GM12891 (cell line): ENCODE data around the gene FBXW11.
A peak's percentile ranks its signal among the peaks of the same experiment; 100 is the strongest.
"Not testable (repeated sequence)": the region's sequence is repeated elsewhere in the genome, so short reads cannot be mapped to it uniquely, and the experiment has no call there.

Experiments
- DNase-seq: peaks from one replicate; pipeline ENCODE4 v3.0.0; 2011; ENCODE audit warnings: low spot score; ENCODE audit not compliant: insufficient read length
- FAIRE-seq: peaks from 2 replicates; lab custom pipeline; 2011; peaks lifted over from hg19 to GRCh38; lab: Jason Lieb, UNC
- PAX5 ChIP-seq: IDR thresholded peaks from 2 replicates; pipeline ENCODE4 v1.6.1; 2011; ENCODE audit warnings: low read length, moderate library complexity, mild to moderate bottlenecking; ENCODE audit not compliant: insufficient read depth, severe bottlenecking
- POLR2A ChIP-seq: IDR thresholded peaks from 2 replicates; pipeline ENCODE4 v1.6.1; 2011; ENCODE audit warnings: low read depth, low read length, control low read depth
- POLR2AphosphoS5 ChIP-seq: IDR thresholded peaks from 2 replicates; pipeline ENCODE4 v1.6.1; 2011; ENCODE audit warnings: low read depth, low read length, control low read depth
- POU2F2 ChIP-seq: IDR thresholded peaks from 2 replicates; pipeline ENCODE4 v1.6.1; 2011; ENCODE audit warnings: low read depth, mild to moderate bottlenecking, control low read depth, low read length, moderate library complexity
- SPI1 ChIP-seq: IDR thresholded peaks from 2 replicates; pipeline ENCODE4 v1.6.1; 2011; ENCODE audit warnings: low read depth, low read length, control low read depth
- TAF1 ChIP-seq: IDR thresholded peaks from 2 replicates; pipeline ENCODE4 v1.6.1; 2011; ENCODE audit warnings: low read depth, low read length, control low read depth

FBXW11 gene

GRCh38 chr5:171984748-171985419, 21.6 kb downstream of the FBXW11 start:
- no peak for TF ChIP-seq POLR2A
- no peak for TF ChIP-seq POU2F2
- peak; percentile 64 for TF ChIP-seq SPI1
- no peak for TF ChIP-seq TAF1
- FAIRE-seq (peak; percentile 92), DNase-seq (no peak)

- TF ChIP-seq TAF1, result no peak
- no peak for TF ChIP-seq PAX5
- peak; percentile 80 for TF ChIP-seq SPI1
- FAIRE-seq (no peak), DNase-seq (no peak)
Observed at GRCh38 chr5:171981847-171982246, 24.6 kb downstream of the FBXW11 start.

GRCh38 chr5:171980792-171981191, 25.6 kb downstream of the FBXW11 start:
- TF ChIP-seq PAX5 (no peak), POLR2A (no peak), TAF1 (no peak), POU2F2 (no peak), POLR2AphosphoS5 (no peak), SPI1 (no peak)
- DNase-seq, result no peak
- FAIRE-seq, result no peak

- no peak for DNase-seq
- TF ChIP-seq TAF1 (no peak), PAX5 (no peak), POLR2AphosphoS5 (no peak), POU2F2 (no peak), SPI1 (no peak), POLR2A (no peak)
Observed at GRCh38 chr5:171979606-171980005, 26.8 kb downstream of the FBXW11 start.

GRCh38 chr5:171978519-171978918, 27.9 kb downstream of the FBXW11 start:
- FAIRE-seq (peak; percentile 35), DNase-seq (no peak)
- TF ChIP-seq POU2F2 (no peak), TAF1 (no peak), PAX5 (peak; percentile 94), POLR2AphosphoS5 (no peak), POLR2A (no peak), SPI1 (peak; percentile 59)

More at GRCh38 chr5:171979606-171980005, 26.8 kb downstream of the FBXW11 start:
- no peak for FAIRE-seq

- FAIRE-seq (no peak), DNase-seq (no peak)
- TF ChIP-seq POLR2AphosphoS5 (no peak), SPI1 (peak; percentile 64), POLR2A (no peak), POU2F2 (no peak), PAX5 (no peak), TAF1 (no peak)
Observed at GRCh38 chr5:171978016-171978415, 28.4 kb downstream of the FBXW11 start.

- peak; percentile 17; the same call in 1 of the 2 replicates for TF ChIP-seq SPI1
- peak; percentile 71 for FAIRE-seq
- not testable (repeated sequence) for DNase-seq
Observed at GRCh38 chr5:171977244-171977950, 29.0 kb downstream of the FBXW11 start.

- no peak for TF ChIP-seq PAX5
- TF ChIP-seq TAF1, result no peak
- TF ChIP-seq POU2F2, result no peak
- TF ChIP-seq SPI1, result no peak
- no peak for TF ChIP-seq POLR2A
- no peak for TF ChIP-seq POLR2AphosphoS5
- DNase-seq (no peak), FAIRE-seq (no peak)
Observed at GRCh38 chr5:171975877-171976667, 30.4 kb downstream of the FBXW11 start.

- no peak for FAIRE-seq
- TF ChIP-seq TAF1 (no peak), SPI1 (no peak), POLR2A (no peak), PAX5 (no peak), POU2F2 (no peak), POLR2AphosphoS5 (no peak)
- DNase-seq, result no peak
Observed at GRCh38 chr5:171975262-171975876, 31.1 kb downstream of the FBXW11 start.
